GM21526 (cell line): Measurements from ENCODE around the gene MSANTD4.
"Not testable (repeated sequence)": the region's sequence is repeated elsewhere in the genome, so short reads cannot be mapped to it uniquely, and the experiment has no call there.

Experiments
- ATAC-seq: cut with Tn5 transposase; IDR thresholded peaks from one replicate; pipeline ENCODE4 v1.9.1; 2021; ENCODE audit warnings: moderate library complexity; ENCODE audit not compliant: unreplicated experiment, low FRiP score

The MSANTD4 gene

DNA sequence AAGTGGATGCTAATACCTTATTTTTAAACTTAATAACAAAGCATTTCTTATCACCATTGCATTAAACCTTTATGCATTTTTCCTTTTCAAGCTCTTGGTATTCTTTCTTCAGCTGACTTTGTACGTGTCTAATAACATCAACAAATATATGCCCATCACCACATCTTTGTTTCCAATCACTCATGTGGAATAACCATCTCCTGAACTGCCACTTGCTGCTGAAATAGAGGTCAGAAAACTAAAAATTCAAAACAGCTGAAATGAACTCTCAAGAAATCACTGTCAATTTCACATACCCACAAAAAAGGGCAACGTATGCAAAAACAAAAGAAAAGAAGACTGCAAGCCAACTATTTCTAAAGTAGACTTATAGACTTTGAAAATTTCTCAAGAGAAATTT lies 7.4 kb downstream of the MSANTD4 start:
- ATAC-seq: no peak

DNA sequence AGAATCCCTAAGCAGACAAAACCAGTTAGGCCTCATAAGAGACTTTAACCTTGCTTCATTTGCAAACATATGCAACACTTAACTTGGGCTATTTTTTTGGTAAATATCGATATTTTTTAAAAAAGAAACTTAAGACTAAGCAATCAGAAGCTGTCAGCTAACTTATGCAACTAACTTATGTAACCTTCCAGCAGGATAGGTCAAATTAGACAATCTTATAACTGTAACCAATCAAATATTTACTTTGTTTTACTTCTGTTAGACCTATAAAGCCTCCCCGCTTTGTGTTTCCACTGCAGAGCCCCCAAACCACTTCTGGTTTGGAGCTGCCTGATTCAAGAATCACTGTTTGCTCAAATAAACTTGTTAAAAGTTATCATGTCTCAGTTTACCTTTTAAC lies 8.0 kb downstream of the MSANTD4 start:
- ATAC-seq: no peak

DNA sequence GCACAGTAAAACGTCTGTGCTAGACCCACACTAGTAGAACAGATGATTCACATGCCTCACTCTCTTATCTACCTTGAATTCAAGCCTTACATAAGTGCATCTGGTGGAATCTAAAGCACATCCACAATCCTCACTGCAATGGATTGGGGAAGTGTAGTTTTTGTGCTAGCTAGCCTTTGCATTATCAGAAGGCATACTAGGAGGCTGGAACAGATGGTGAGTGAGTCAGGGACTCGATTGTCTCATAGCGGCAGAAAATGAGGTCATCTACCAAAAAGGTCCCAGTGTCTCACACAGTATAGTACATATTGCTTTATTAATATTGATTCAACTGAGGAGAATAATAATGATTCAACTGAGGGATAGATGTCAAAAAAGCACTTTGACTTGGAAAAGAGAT lies 9.3 kb downstream of the MSANTD4 start:
- ATAC-seq: no peak

DNA sequence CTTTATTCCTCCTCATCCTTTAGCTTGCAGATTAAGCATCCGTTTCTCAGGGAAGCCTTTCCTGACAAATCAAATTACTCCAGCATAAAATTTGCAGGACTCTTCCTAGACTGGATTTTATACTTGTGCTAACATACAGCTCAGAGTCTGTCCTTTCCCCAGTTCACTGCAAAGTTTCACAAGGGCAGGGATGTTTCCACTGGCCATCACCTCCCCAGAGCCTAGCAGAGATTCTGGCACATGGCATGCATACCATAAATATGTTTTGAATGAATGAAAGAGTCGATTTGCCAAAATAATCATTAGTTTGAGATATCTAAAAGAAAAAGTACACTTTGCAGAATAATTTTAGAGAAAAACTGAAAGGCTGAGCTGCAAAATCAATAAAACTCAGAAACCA lies 10.6 kb downstream of the MSANTD4 start:
- no peak for ATAC-seq

DNA sequence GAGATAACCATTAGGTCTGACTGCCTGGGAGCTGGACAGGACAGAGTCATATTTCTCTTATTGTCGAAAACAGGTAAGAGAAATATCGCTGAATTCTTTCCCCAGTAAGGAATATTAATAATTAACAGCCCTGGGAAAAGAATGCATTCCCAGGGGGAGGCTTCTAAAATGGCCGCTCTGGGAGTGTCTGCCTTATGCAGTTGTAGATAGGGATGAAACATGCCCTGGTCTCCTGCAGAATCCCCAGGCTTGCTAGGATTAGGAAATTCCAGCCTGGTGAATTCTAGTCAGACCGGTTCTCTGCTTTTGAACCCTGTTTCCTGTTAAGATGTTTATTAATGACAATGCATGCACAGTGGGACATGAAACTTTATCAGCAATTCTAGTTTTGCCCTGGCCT lies 18.9 kb downstream of the MSANTD4 start:
- ATAC-seq: not testable (repeated sequence)

DNA sequence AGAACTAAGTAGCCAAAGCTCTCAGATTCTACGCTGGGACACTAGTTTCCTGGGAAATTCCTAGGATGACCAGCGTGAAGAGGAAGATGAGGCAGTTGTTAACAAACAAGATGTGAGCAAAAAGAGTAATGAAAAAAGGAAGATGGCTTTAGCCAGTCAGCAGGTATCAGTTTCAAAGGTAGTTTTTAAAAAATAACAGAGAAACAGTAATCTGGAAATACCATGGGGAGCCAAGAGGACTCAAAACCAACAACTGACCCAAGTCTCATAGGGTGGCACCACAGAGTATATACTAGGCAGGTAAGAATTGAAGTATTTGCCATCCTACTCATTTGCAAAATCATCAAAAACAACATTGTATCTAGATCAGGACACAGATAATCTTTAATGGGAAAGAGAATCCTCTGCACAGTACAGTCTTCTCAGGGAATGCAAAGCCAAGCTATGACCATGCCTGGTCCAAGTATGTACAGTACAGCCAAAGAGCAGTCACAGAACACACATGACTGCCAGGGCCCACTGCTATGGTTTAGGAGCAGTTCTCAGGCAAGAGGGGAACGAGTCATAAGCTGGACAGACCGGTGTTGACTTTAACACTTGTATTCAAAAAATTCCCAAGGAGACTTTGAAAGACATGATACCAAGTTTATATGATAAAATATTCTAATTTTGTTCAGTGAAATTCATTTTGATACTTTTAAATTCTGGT lies 20.6 kb downstream of the MSANTD4 start:
- ATAC-seq: no peak

DNA sequence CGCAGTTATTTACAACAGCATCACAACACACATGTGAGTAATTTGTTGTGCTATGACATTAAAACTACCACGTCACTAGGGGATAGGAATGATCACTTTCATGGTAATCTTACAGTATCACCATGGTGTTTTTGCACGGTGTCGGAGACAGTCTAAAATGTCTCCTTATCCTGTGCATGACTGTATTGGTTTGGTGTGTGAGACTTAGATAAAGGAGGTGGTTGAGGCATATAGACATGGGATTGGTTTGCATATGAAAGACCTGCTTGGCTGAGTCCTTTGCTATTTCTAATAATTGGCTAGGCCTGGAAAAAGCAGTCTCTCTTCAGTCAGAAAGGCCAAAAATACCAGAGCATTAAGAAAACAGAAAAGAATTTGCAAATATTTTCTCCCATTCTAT lies 30.2 kb downstream of the MSANTD4 start:
- ATAC-seq: no peak

DNA sequence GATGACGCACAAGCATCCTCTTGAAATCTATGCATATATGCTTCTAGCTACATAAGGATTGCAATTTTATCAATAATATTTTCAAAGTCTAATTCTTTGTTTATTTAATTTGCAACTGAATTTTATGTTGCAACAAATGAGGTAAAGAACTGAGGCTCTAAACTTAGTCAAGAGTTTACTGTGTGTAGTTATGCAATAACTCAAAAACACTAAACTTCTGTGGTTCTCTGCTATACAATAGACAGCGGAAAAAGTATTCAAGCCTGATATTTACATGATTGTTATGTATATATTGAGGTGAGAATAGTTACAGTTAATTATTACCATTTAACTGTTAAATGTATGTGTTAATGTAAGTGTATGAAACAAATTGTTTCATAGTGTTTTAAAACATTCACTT lies 32.9 kb downstream of the MSANTD4 start:
- ATAC-seq: no peak

DNA sequence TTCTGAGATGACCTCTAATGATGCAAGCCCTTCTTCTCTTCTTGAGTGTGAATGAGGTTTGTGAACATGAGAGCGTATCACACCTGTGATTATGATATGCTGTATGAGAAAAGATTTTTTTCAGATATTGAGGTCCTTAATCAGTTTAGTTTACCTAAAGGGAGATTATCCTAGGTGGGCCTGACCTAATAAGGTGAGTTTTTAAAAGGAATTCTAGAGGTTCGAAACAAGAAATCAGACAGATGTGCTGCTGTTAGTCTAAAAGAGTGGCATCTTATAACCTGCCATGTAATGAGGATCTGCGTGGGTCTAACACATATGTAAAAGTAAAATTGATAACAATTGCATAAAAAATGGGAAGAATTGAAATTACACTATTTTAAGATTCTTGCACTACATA lies 33.8 kb downstream of the MSANTD4 start:
- no peak for ATAC-seq

DNA sequence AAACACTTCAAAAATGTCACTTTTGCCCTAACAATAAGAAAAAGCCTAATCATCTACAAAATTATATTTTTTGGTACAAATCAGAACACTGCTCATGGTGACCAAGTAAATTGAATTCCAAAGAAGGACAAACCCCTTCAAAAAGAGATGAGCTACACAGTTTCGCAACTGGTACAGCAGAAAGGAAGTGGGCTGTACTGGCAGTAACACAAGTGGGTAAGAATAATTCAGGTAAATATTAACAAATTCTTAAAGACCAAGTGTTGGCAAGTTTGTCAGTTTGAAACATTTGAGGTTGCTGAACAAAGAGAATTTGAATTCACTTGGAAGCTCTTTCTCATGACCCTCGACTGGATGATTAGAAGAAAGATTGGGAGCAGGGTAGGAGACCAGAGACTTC lies 35.5 kb downstream of the MSANTD4 start:
- ATAC-seq: no peak

DNA sequence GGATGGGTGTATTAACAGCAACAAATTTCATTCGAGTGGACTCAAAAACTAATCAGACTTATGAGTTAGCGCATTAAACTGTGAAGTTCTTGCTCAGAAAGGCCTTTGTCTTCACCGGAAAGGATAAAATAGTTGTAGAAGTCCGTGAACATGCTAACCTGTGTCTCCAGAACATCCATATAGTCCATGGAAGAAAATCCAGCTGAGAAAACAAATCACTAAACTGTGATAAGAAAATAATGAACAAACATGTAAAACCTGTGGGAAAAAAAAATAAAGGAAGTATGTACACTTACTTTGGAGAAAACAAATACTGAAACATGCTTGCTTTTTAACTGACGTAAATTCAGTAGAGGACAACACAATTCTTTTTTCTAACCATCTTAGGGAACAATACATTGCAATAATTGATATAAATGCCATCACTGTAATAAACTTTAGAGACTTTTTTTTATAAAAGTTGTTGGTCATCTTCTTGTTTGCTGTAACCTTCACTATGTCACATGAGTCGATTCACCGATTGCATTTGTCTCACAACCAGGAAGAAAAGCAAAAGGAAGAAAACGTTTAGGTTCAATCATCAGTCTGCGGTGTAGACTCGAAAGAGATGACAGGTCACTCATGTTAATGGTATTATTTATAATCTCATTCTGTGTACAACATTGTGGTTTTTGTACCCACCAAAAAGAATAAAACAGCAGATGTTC lies 41.9 kb downstream of the MSANTD4 start:
- no peak for ATAC-seq

DNA sequence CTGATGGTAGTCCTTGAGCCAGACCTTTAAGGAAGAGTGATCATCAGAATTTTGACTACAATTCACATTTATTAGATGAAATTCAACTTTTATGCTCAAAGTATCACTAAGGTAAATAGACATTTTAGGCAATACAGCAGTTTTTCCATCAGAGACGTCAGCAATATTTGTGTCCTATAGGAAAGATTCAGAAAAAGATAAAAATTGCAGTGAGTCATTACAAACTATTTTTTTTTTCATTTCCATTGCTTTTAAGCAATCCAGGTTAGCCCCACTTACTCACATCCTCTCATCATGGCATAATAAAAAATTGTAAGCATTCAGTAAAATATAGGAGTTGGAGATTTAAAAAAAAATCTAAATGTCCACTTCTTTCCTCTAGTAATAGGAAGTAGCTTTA lies 46.9 kb downstream of the MSANTD4 start:
- ATAC-seq: no peak

DNA sequence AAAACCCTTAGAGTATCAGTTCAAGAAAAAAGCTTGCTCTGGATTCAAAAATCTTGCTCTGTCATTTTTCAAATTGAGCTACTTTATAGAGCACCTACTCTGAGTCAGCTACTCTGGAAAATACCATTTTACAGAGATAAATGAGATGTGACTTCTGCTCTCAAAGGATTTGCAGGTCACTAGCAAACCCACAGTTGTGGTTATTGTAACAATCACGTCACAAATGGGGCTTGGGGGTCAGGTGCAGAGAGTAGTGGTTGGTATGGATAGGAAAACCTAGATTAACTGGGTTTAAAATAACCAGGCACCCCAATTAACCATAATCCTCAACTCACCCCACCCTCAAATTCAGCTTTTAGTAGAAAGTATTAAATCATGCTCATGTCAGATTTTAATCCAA lies 52.3 kb downstream of the MSANTD4 start:
- no peak for ATAC-seq

DNA sequence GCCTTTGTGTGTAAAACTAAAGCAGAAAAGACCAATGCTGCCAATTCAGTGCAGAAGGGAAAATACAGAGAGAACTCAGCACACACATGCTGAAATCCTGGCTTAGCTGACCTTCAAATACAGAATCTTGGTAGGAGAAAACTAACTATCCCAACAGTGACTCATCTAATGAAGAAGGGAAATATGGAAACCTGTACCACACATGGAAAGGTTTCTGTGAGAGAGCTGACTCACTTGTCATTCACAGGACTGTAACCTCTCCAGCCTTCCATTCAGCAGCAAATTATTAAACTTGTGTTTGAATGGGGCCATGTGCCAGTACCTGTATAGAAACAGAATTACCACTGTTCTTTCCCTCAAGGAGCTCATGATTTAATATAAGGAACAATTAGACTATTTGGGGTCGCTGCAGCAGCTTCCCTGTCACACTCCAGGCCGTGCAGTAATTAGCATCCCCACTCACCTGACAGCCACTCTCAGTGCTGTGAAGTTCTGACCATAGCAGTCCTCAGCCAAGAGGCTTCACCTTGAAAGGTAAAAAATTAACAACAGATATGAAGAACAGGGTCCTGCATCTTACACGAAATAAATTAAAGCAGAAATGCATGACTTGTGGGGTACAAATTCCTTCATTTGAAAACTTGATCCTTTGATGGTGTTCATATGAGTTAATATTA lies 53.9 kb downstream of the MSANTD4 start:
- no peak for ATAC-seq

DNA sequence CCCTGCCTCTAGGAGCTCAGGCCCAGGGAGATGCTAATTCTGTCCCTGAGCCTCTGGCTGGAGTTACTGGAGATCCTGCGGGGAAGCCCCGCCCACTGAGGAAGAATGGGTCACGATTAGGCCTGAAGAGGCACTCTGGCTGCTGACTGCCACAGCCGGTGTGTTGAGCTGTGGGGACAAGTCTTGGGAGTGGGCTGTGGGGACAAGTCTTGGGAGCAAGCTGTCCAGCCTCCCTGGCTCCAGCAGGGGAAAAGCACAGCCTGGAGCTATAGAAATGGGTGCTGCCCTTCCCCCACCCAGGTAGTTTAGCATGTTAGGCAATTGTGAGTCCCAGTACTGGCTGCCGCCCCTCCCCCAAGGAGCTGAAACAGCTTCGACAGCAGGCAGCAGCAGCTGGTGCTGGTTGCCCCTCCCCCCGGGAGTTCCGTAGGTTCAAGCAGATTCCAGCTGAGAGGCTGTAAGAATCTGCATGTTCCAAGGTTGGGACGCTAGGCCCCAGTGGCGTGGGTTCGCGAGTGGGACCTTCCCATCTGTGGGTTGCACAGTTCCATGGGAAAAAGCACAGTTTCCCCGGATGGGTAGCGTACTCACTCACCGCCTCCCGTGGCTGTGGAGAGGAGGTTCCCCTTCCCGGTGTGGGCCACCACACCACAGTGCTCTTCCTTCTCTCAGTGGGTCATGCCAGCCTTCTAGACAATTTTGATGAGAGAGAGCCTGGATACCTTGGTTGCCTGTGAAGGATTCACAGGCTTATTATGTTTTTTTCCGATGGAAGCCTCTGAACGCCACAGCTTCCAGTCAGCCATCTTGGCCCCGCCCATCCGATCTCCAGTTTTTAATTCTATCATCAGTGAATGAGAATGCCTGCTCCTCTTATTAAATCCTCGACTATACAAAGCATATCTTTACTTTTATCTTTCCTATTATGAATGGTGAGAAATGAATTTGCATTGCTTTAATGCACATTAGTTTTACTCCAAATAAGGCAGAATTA lies 61.5 kb downstream of the MSANTD4 start:
- ATAC-seq: no peak
